ENCODE data around the gene E2F8.

E2F8 gene

DNA sequence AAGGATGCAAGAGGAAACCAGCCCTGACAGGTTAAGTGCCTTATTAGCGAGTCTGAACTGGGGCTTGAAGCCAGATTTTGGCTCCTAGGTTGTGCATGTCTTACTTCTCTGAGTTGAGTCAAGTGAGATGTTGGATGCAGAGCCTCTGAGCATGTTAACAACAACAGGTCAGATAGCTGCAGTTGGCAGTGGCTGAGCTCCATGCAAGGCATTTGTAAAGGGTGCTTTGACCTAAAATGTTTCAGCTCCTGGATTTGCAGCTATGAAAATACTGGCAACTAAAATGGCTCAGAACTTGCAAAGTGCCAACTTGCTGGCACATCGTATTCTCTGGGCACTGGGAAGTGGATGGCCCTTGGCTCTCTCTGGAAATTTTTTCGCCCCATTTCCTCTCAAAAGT lies 22.5 kb downstream of the E2F8 start:
- no peak for DNase-seq

DNA sequence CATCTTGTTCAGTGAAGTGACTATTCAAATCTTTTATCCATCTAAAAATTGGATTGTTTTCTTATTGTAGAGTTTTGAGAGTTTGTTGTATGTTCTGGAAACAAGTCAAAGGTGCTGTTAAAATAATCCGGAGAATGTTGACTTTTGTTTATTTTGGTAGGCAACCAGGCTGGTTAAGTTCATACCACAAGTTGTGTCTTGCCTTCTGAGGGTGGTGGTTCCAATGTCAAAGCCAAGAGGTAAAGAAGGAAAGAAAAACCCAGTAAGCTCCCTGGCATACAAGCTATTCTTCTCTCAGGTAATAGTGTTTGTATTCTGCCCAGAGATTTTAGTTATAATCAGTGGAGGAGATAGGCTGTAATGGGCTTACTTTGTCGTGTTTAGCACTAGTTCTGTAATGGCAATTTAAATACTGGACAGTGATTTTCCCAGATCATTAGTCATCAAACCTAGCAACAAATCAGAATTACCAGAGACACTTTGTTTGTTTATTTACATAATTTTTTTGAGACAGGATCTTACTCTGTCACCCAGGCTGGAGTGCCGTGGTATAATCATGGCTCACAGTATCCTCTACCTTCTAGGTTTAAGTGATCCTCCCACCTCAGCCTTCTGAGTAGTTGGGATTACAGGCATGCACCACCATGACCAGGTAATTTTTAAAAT lies 23.9 kb downstream of the E2F8 start:
- DNase-seq = no peak

DNA sequence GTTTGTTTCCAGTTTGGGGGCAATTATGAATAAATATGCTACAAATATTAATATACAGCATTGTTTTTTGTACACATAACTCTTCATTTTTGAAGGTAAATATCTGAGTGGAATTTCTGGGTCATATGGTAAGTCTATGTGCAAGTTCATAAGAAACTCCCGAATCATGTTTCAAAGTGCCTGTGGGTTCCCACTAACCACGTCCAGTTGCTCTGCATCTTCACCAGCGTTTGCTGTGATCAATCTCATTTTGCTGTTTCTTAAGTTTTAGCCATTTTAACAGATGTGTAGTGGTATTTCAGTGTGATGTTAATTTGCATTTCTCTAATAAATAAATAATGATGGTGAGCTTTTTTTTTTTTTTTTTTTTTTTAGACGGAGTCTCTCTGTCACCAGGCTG lies 24.7 kb downstream of the E2F8 start:
- no peak for DNase-seq

GRCh38 chr11:19209617-19210370 lies 31.0 kb downstream of the E2F8 start:
- DNase-seq = no peak

GRCh38 chr11:19208959-19209546 lies 31.7 kb downstream of the E2F8 start:
- no peak for DNase-seq

GRCh38 chr11:19208181-19208580 lies 32.6 kb downstream of the E2F8 start:
- no peak for DNase-seq

GRCh38 chr11:19204836-19205235 lies 35.9 kb downstream of the E2F8 start:
- DNase-seq = no peak

DNA sequence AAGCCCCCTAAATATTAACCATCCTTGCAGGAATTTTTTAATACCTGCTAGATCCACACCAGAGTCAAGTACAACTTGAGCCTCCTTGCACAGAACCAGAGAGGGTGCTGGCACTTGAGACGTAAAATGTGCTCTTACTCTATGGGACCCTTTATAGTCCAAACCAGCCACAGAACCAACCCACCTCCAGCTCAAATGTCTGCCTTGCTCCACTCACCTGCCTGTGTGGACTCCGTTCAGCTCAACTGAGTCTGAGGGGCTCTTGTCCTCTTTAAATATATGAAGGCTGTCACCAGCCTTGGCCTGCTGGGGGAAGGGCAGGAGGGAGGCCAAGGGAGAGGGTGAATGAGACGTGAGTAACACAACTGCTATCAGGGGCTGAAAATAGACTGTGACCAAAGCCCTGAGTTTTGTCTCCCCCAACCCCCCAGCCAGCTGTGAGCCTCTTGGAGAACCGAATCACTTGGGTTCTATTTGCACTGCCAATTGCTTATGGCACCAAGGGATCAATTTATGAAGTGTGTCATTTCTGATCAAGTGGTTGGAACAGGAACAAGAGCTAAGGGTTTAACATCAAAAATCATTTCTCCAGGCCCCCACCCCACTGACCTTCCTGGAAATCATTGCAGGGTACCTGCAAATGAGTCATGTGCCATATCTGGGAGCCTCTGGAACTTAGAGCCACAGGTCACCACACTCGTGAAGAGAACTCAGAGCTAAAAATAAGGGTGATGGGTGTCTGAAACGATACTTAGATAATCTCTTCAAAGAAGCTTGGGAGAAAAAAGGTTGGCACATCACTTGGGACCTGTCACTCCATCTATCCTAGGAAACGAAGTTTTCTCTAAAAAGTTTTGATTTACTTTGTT lies 38.8 kb downstream of the E2F8 start, which contains the start of gene CSRP3:
Gene CSRP3, minus strand, starts transcription at position 247 of the 869 bp plus-strand sequence. CDS start 9,535 bp downstream, outside the sequence.
- DNase-seq = no peak

DNA sequence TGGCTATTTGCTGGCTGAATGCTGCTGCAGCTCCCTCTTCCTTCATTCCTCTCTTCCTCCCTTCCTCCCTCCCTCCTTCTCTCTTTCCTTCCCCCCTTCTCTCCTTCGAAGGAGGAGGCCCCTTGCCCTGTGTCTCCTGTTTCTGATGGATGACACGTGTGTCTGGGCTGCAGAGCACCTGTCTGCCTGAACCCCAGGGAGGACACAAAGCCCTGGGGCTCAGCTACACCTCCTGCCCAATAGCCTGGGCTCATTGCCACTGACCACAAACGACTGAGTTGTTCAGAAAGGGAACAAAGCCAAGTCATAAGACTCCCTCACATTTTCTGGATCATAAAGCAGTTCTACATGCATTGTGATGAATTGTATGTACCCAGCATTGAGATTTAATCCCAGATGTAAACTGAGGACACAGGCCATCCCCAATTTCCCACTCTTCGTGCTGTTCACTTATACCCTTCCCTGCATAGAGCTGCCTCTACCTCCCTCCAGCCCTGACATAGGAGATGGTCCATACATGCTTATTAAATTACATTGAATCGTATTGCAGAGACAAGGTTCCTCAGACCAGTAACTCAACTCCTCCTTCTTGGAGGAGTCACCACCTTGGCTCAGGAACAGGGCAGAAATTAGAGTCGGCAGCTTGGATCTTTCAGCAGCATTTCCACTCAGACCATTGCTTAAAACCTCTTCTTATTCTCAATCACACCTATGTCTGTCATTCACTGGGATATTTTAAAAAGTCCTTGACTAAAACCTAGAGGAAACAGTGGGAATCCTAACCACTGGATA lies 40.1 kb downstream of the E2F8 start:
- no peak for DNase-seq

- no peak for DNase-seq
Measured at GRCh38 chr11:19199771-19200170, 41.0 kb downstream of the E2F8 start.

- no peak for DNase-seq
Measured at GRCh38 chr11:19199048-19199447, 41.7 kb downstream of the E2F8 start.

GRCh38 chr11:19196432-19196831 lies 44.3 kb downstream of the E2F8 start:
- DNase-seq = no peak

- DNase-seq = no peak
Measured at GRCh38 chr11:19194620-19195308, 46.0 kb downstream of the E2F8 start.

DNA sequence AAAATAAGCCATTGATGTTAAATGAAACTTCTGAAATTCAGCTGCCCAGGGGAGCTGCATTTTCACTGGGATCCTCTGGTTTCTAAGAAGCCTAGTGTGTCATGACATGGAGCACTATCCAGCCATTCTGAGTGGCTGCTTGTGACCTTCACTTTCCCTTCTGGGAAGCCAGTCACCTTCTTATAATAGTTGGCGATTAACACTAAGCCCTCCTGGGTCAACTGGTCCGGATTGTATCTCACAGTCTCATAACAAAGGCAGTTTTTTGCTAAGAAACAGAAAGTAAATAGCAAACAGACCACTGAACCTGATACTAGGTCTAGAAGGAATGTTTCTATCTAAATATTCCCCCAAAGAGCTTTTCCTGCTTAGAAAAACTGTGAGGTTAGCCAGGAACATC lies 46.8 kb downstream of the E2F8 start:
- no peak for DNase-seq

GRCh38 chr11:19191530-19192169 lies 49.1 kb downstream of the E2F8 start:
- DNase-seq = no peak

DNA sequence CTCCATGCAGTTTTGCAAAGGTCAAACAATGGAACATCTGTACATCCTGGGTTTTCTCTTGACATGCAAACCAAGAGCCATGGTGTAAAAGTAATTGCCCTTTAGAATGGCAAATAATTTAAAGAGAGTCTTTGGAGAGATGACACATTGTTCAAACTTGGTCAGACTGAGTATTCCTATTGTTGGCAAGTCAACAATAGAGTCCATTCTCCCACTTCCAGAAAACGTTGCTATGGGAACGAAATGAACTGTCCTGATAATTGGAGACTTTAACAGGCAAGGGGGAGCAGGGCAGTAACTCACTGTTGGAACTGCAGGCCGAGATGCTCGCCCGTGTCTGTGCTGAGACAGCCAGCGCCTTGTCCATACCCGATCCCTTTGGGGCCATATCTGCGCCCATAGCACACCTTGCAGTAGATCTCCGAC lies 52.9 kb downstream of the E2F8 start:
- DNase-seq = no peak

DNA sequence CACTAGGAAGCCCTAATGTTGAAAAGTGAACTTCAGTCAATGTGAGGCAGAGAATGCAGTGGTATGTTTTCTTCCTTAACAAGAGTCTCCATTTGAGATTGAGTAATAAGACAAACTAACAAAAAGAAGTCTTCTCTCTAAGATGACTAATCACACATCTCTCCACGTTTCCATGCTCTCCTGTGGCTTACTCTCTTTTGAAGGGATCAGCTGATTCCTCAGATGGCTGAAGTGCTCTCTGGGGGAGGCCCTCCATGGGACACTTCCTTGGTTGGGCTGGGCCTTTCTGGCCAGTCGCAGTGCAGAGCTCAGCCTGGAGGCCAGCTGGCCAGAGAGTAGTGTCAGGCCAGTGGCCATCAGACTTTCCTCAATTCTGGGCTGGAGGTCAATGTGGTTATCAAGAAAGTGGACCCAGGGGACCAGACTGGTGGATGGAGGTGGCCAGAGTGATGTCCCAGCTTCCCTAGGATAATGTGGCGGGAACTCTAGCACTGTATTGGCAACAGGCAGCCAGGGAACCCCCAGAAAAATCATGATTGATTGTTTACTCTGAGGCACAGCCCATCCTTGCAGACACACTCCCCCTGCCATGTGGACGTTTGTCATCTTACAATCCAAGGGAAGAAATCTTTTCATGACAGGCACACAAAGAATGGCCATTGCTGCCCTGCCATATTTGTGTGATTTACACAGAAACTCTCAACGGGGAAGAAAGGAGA lies 53.5 kb downstream of the E2F8 start:
- DNase-seq = no peak

- DNase-seq = no peak
Measured at GRCh38 chr11:19185516-19186052, 55.2 kb downstream of the E2F8 start.

GRCh38 chr11:19185036-19185435 lies 55.7 kb downstream of the E2F8 start:
- no peak for DNase-seq

GRCh38 chr11:19183646-19184045 lies 57.1 kb downstream of the E2F8 start:
- DNase-seq = no peak
